GM12891 (cell line): ENCODE data around the gene OR3A3.
"Not testable (repeated sequence)": the region's sequence is repeated elsewhere in the genome, so short reads cannot be mapped to it uniquely, and the experiment has no call there.

Experiments
- PAX5 ChIP-seq: IDR thresholded peaks from 2 replicates; pipeline ENCODE4 v1.6.1; 2011; ENCODE audit warnings: low read length, moderate library complexity, mild to moderate bottlenecking; ENCODE audit not compliant: insufficient read depth, severe bottlenecking
- POLR2AphosphoS5 ChIP-seq: IDR thresholded peaks from 2 replicates; pipeline ENCODE4 v1.6.1; 2011; ENCODE audit warnings: low read depth, low read length, control low read depth
- TAF1 ChIP-seq: IDR thresholded peaks from 2 replicates; pipeline ENCODE4 v1.6.1; 2011; ENCODE audit warnings: low read depth, low read length, control low read depth

DNA sequence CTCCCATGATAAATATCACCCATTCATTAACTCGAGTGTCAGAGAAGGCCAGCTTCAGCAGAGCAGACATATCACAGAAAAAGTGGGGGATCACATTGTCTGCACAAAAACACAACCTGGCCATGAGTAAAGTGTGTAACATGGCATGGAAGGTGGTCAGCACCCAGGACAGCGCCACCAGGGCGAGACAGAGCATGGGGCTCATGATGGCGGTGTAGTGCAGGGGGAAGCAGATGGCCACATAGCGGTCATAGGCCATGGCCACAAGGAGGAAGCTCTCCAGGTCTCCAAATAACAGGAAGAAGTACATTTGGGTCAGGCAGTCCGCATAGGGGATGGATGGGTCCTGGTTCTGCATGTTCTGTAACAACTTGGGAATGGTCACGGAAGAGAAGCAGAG lies 13.4 kb upstream of the OR3A3 start:
- not testable (repeated sequence) for TF ChIP-seq TAF1, PAX5, POLR2AphosphoS5
